Activated T-cell treated with anti-CD3 and anti-CD28 coated beads, Interleukin-2, amount 50 U/mL, for 48 hours (primary cell): ENCODE measurements around the gene LRFN2.

Experiments
- DNase-seq, 2 experiments: peaks; one replicate each; pipeline ENCODE4 v3.0.0-alpha.2; 2020

Gene LRFN2

GRCh38 chr6:40466986-40467539 lies 120.1 kb downstream of the LRFN2 start:
- DNase-seq: no peak

- no peak for DNase-seq
Observed at GRCh38 chr6:40461643-40462042, 125.5 kb downstream of the LRFN2 start.

GRCh38 chr6:40460380-40460779 lies 126.8 kb downstream of the LRFN2 start:
- DNase-seq: no peak

GRCh38 chr6:40457261-40457660 lies 129.9 kb downstream of the LRFN2 start:
- DNase-seq: no peak

- DNase-seq: no peak
Observed at GRCh38 chr6:40456390-40457013, 130.7 kb downstream of the LRFN2 start.

- DNase-seq: no peak
Observed at GRCh38 chr6:40455686-40456389, 131.3 kb downstream of the LRFN2 start.

GRCh38 chr6:40450483-40450882 lies 136.7 kb downstream of the LRFN2 start:
- DNase-seq: no peak

GRCh38 chr6:40444811-40445210 lies 142.4 kb downstream of the LRFN2 start:
- DNase-seq: no peak

GRCh38 chr6:40444312-40444711 lies 142.9 kb downstream of the LRFN2 start:
- DNase-seq: no peak

GRCh38 chr6:40443842-40444241 lies 143.3 kb downstream of the LRFN2 start:
- no peak for DNase-seq

GRCh38 chr6:40442591-40442990 lies 144.6 kb downstream of the LRFN2 start:
- no peak for DNase-seq

GRCh38 chr6:40441150-40441549 lies 146.0 kb downstream of the LRFN2 start:
- no peak for DNase-seq

GRCh38 chr6:40440053-40440452 lies 147.1 kb downstream of the LRFN2 start:
- no peak for DNase-seq

GRCh38 chr6:40439026-40439800 lies 148.0 kb downstream of the LRFN2 start:
- DNase-seq: no peak

- no peak for DNase-seq
Observed at GRCh38 chr6:40438246-40438887, 148.8 kb downstream of the LRFN2 start.

GRCh38 chr6:40437631-40438030 lies 149.5 kb downstream of the LRFN2 start:
- no peak for DNase-seq

- DNase-seq: peak; percentile 21 to 22
Observed at GRCh38 chr6:40436685-40437604, 150.2 kb downstream of the LRFN2 start.

GRCh38 chr6:40432982-40433381 lies 154.2 kb downstream of the LRFN2 start:
- no peak for DNase-seq

GRCh38 chr6:40431706-40432105 lies 155.5 kb downstream of the LRFN2 start:
- DNase-seq: no peak

GRCh38 chr6:40427196-40427595 lies 160.0 kb downstream of the LRFN2 start:
- no peak for DNase-seq

GRCh38 chr6:40426346-40427066 lies 160.7 kb downstream of the LRFN2 start:
- no peak for DNase-seq
